Hepatocyte (in vitro differentiated cells): Measurements from ENCODE around the gene CTNNA3. TPM values are rescaled to one million over a fixed set of nuclear protein-coding genes. Genes with fewer than 3 reads are reported as not detected.

Experiments used
- DNase-seq: peaks from one replicate; pipeline ENCODE4 v3.0.0-alpha.2; 2016; ENCODE audit warnings: low spot score
- H2AFZ ChIP-seq: fragments of 200-600 bp; sonication (generic); 2 replicates; pipeline ENCODE4 v1.6.0; 2016; ENCODE audit warnings: antibody characterized with exemption, mild to moderate bottlenecking
- H3K27ac ChIP-seq: fragments of 200-600 bp; sonication (generic); 2 replicates; pipeline ENCODE4 v1.5.1; 2016; ENCODE audit warnings: mild to moderate bottlenecking
- H3K27me3 ChIP-seq: fragments of 200-600 bp; sonication (generic); 2 replicates; pipeline ENCODE4 v1.6.1; 2016
- H3K36me3 ChIP-seq: fragments of 200-600 bp; sonication (generic); replicated peaks from 2 replicates; pipeline ENCODE4 v1.5.1; 2016; ENCODE audit warnings: low read depth; ENCODE audit not compliant: insufficient read depth
- H3K4me1 ChIP-seq: fragments of 200-600 bp; sonication (generic); 2 replicates; pipeline ENCODE4 v1.5.1; 2016; ENCODE audit warnings: mild to moderate bottlenecking, moderate library complexity; ENCODE audit not compliant: insufficient read depth
- H3K4me2 ChIP-seq: fragments of 200-600 bp; sonication (generic); 2 replicates; pipeline ENCODE4 v1.6.0; 2016
- H3K4me3 ChIP-seq: fragments of 200-600 bp; sonication (generic); 2 replicates; pipeline ENCODE4 v1.5.1; 2016; ENCODE audit warnings: mild to moderate bottlenecking
- H3K79me2 ChIP-seq: fragments of 200-600 bp; sonication (generic); 2 replicates; pipeline ENCODE4 v1.6.0; 2017; ENCODE audit warnings: mild to moderate bottlenecking
- H3K9me2 ChIP-seq: fragments of 200-600 bp; sonication (generic); replicated peaks from 2 replicates; pipeline ENCODE4 v1.6.0; 2017; ENCODE audit warnings: mild to moderate bottlenecking; ENCODE audit not compliant: insufficient read depth
- H3K9me3 ChIP-seq: fragments of 200-600 bp; sonication (generic); 2 replicates; pipeline ENCODE4 v1.5.1; 2016; ENCODE audit warnings: low read depth, mild to moderate bottlenecking
- H4K20me1 ChIP-seq: fragments of 200-600 bp; sonication (generic); 2 replicates; pipeline ENCODE4 v1.6.0; 2016; ENCODE audit warnings: mild to moderate bottlenecking; ENCODE audit not compliant: insufficient read depth, poor library complexity, severe bottlenecking
- CTCF ChIP-seq: fragments of 200-600 bp; sonication (generic); IDR thresholded peaks from 2 replicates; pipeline ENCODE4 v1.5.1; 2016; ENCODE audit warnings: antibody characterized with exemption, mild to moderate bottlenecking; ENCODE audit not compliant: poor library complexity
- EZH2 ChIP-seq: fragments of 200-600 bp; sonication (generic); IDR thresholded peaks from 2 replicates; pipeline ENCODE4 v1.6.1; 2016; ENCODE audit warnings: antibody characterized with exemption, mild to moderate bottlenecking, borderline replicate concordance
- EZH2phosphoT487 ChIP-seq: fragments of 200-600 bp; sonication (generic); IDR thresholded peaks from one replicate; pipeline ENCODE4 v1.6.1; 2018; ENCODE audit warnings: antibody characterized with exemption, mild to moderate bottlenecking, low read depth, moderate library complexity; ENCODE audit not compliant: unreplicated experiment, severe bottlenecking
- WGBS: methylation state at CpG from one replicate; pipeline ENCODE4 v1.1.6; 2016; ENCODE audit warnings: low lambda C conversion rate; ENCODE audit errors: missing lambda C conversion rate; 5-methylcytosine and 5-hydroxymethylcytosine counted together
- polyA plus RNA-seq: library from polyadenylated mRNA; unstranded; fragments of >200 nt; fragmentation: Nextera tagmentation; extraction: Ambion mirVana; gene quantifications from 2 replicates; pipeline ENCODE4 v1.2.1, GENCODE V29; 2016
- total RNA-seq: library from RNA; depleted of rRNA; stranded (reverse); fragments of >200 nt; gene quantifications from 2 replicates; pipeline ENCODE4 v1.2.3, GENCODE V29; 2014

The CTNNA3 gene
- total and polyA plus RNA-seq, 2 experiments from 2014 or later = 12.9 to 25.9 TPM

- no peak overlapping the region for H2AFZ ChIP-seq
Measured at GRCh38 chr10:66888237-66888636, 807.8 kb downstream of the CTNNA3 start.

GRCh38 chr10:66886848-66887247 lies 809.1 kb downstream of the CTNNA3 start:
- Histone ChIP-seq H3K27ac (no peak overlapping the region), H3K27me3 (no peaks in the 10 kb centered on the region), H3K4me3 (no peak overlapping the region), H3K4me1 (no peaks in the 10 kb centered on the region), H3K4me2 (no peak overlapping the region), H3K36me3 (no peaks in the 10 kb centered on the region), H3K9me2 (no peaks in the 10 kb centered on the region), H3K9me3 (no peaks in the 10 kb centered on the region), H3K79me2 (no peaks in the 10 kb centered on the region), H2AFZ (no peak overlapping the region), H4K20me1 (no peaks in the 10 kb centered on the region)
- no peak for DNase-seq
- no peak for TF ChIP-seq EZH2phosphoT487
- no peak for TF ChIP-seq CTCF
- TF ChIP-seq EZH2 = no peak

More at GRCh38 chr10:66888237-66888636, 807.8 kb downstream of the CTNNA3 start:
- H3K9me2 ChIP-seq = no peaks in the 10 kb centered on the region
- 90% methylated on average over 1 of the region's 1 CpG for WGBS
- no peak for DNase-seq
- H3K4me3 ChIP-seq = no peak overlapping the region
- H3K36me3 ChIP-seq = no peaks in the 10 kb centered on the region
- TF ChIP-seq EZH2 (no peak), CTCF (no peak), EZH2phosphoT487 (no peak)
- no peaks in the 10 kb centered on the region for H4K20me1 ChIP-seq
- H3K4me2 ChIP-seq = no peak overlapping the region
- no peaks in the 10 kb centered on the region for H3K4me1 ChIP-seq
- no peaks in the 10 kb centered on the region for H3K79me2 ChIP-seq
- H3K9me3 ChIP-seq = no peaks in the 10 kb centered on the region
- H3K27ac ChIP-seq = no peak overlapping the region
- H3K27me3 ChIP-seq = no peaks in the 10 kb centered on the region

- H3K4me2 ChIP-seq = no peak overlapping the region
- H3K36me3 ChIP-seq = no peaks in the 10 kb centered on the region
- no peaks in the 10 kb centered on the region for H3K4me1 ChIP-seq
- no peaks in the 10 kb centered on the region for H4K20me1 ChIP-seq
- H3K4me3 ChIP-seq = no peak overlapping the region
- H3K79me2 ChIP-seq = no peaks in the 10 kb centered on the region
- TF ChIP-seq CTCF (no peak), EZH2phosphoT487 (no peak), EZH2 (no peak)
- no peak overlapping the region for H3K27ac ChIP-seq
- DNase-seq = no peak
- 90% methylated on average over 2 of the region's 2 CpGs for WGBS
- H3K9me2 ChIP-seq = no peaks in the 10 kb centered on the region
- no peak overlapping the region for H2AFZ ChIP-seq
- H3K9me3 ChIP-seq = no peaks in the 10 kb centered on the region
- no peaks in the 10 kb centered on the region for H3K27me3 ChIP-seq
Measured at GRCh38 chr10:66882271-66882670, 813.7 kb downstream of the CTNNA3 start.

- no peak overlapping the region for H2AFZ ChIP-seq
- H3K9me2 ChIP-seq = no peaks in the 10 kb centered on the region
- H3K4me3 ChIP-seq = no peak overlapping the region
- H3K4me2 ChIP-seq = no peak overlapping the region
- TF ChIP-seq EZH2 = no peak
- no peak for TF ChIP-seq CTCF
- TF ChIP-seq EZH2phosphoT487 = no peak
- no peaks in the 10 kb centered on the region for H4K20me1 ChIP-seq
- no peak for DNase-seq
- no peaks in the 10 kb centered on the region for H3K36me3 ChIP-seq
- no peak overlapping the region for H3K27ac ChIP-seq
- no peaks in the 10 kb centered on the region for H3K79me2 ChIP-seq
- H3K4me1 ChIP-seq = no peaks in the 10 kb centered on the region
- no peaks in the 10 kb centered on the region for H3K9me3 ChIP-seq
- 93% methylated on average over 3 of the region's 3 CpGs for WGBS
- H3K27me3 ChIP-seq = no peaks in the 10 kb centered on the region
Measured at GRCh38 chr10:66881814-66882213, 814.2 kb downstream of the CTNNA3 start.
